AG09309 (cell line): Measurements from ENCODE around the gene BHMT.

Experiments
- DNase-seq: peaks from one replicate; pipeline ENCODE4 v3.0.0-alpha.2; 2010; ENCODE audit warnings: low read depth
- H3K4me3 ChIP-seq: 2 replicates; pipeline ENCODE4 v1.5.1; 2011; ENCODE audit warnings: mild to moderate bottlenecking, low read depth, low read length, moderate library complexity; ENCODE audit not compliant: control insufficient read depth
- CTCF ChIP-seq: IDR thresholded peaks from 2 replicates; pipeline ENCODE4 v1.5.1; 2011; ENCODE audit warnings: mild to moderate bottlenecking, low read depth, low read length, inconsistent platforms; ENCODE audit not compliant: insufficient read depth, control insufficient read depth; ENCODE audit errors: missing control alignments

Gene BHMT

GRCh38 chr5:79136618-79137017 is 25.0 kb downstream of the BHMT start:
- H3K4me3 ChIP-seq = no peak overlapping the region
- DNase-seq = no peak
- no peak for TF ChIP-seq CTCF

GRCh38 chr5:79140553-79140952 is 28.9 kb downstream of the BHMT start:
- no peak for TF ChIP-seq CTCF
- H3K4me3 ChIP-seq = no peak overlapping the region
- DNase-seq = no peak

- H3K4me3 ChIP-seq = no peak overlapping the region
- TF ChIP-seq CTCF = no peak
- no peak for DNase-seq
These were observed 32.2 kb downstream of the BHMT start for GRCh38 chr5:79143684-79144379.

- H3K4me3 ChIP-seq = no peak overlapping the region
- DNase-seq = no peak
- no peak for TF ChIP-seq CTCF
These were observed 35.5 kb downstream of the BHMT start for GRCh38 chr5:79147076-79147475.

- H3K4me3 ChIP-seq = no peak overlapping the region
- TF ChIP-seq CTCF = no peak
- no peak for DNase-seq
These were observed 37.8 kb downstream of the BHMT start for GRCh38 chr5:79149433-79149832.

- no peak for TF ChIP-seq CTCF
- no peak for DNase-seq
- H3K4me3 ChIP-seq = no peak overlapping the region
These were observed 40.5 kb downstream of the BHMT start for GRCh38 chr5:79151942-79152671.
